RWPE2 (cell line): Measurements from ENCODE around the gene KCNAB1.
"Not testable (repeated sequence)": the region's sequence is repeated elsewhere in the genome, so short reads cannot be mapped to it uniquely, and the experiment has no call there.

Experiments
- ATAC-seq: fragments of 200-7000 bp; cut with Tn5 transposase; 3 replicates; pipeline ENCODE4 v1.9.1; 2021; ENCODE audit warnings: low read depth
- DNase-seq: peaks from one replicate; pipeline ENCODE4 v3.0.0-alpha.2; 2020; ENCODE audit warnings: low spot score
- H3K27ac ChIP-seq: fragments of 450-650 bp; 2 replicates; pipeline ENCODE4 v1.5.1; 2017; ENCODE audit warnings: mild to moderate bottlenecking; ENCODE audit not compliant: poor library complexity, severe bottlenecking
- H3K27me3 ChIP-seq: fragments of 250-450 bp; sonication (Bioruptor Pico); 2 replicates; pipeline ENCODE4 v1.5.1; 2021; ENCODE audit warnings: mild to moderate bottlenecking, moderate library complexity; ENCODE audit not compliant: insufficient read depth, poor library complexity, severe bottlenecking
- H3K36me3 ChIP-seq: fragments of 250-450 bp; sonication (Bioruptor Pico); 2 replicates; pipeline ENCODE4 v1.5.1; 2020; ENCODE audit warnings: low read depth, mild to moderate bottlenecking, moderate library complexity
- H3K4me1 ChIP-seq: fragments of 250-450 bp; sonication (Bioruptor Pico); 2 replicates; pipeline ENCODE4 v1.5.1; 2021; ENCODE audit warnings: mild to moderate bottlenecking, moderate library complexity; ENCODE audit not compliant: insufficient read depth, poor library complexity, severe bottlenecking
- H3K4me3 ChIP-seq: fragments of 250-450 bp; sonication (Bioruptor Pico); 2 replicates; pipeline ENCODE4 v1.5.1; 2021; ENCODE audit warnings: mild to moderate bottlenecking, moderate library complexity; ENCODE audit not compliant: severe bottlenecking
- H3K9me3 ChIP-seq: fragments of 250-450 bp; sonication (Bioruptor Pico); 2 replicates; pipeline ENCODE4 v1.5.1; 2021; ENCODE audit warnings: mild to moderate bottlenecking, moderate library complexity; ENCODE audit not compliant: severe bottlenecking
- TF ChIP-seq, protein P1 (sequence below): fragments of 450-650 bp; IDR thresholded peaks from one replicate; pipeline ENCODE4 v1.5.1; 2017; ENCODE audit warnings: mild to moderate bottlenecking, moderate library complexity; ENCODE audit not compliant: poor library complexity, severe bottlenecking

Gene KCNAB1

DNA sequence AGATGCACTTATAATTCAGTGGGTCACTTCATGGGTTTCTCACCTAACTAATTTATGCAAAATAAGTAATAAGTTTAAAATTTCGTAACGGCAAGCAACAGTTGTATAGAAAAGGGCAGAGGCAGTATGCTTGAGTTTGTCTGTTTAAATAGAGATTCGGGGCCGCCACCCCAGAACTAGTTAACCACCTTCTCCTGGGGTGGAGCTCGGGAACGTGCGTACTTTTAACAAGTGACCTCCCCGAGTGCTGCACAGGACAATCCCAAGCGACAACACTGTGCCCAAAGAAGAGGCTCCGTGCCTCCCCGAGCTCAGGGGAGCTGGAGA is 434.1 kb downstream of the KCNAB1 start:
- peaks cover 44% of the 10 kb centered on the region for H3K4me1 ChIP-seq
- peaks cover 44% of the 10 kb centered on the region for H3K36me3 ChIP-seq
- H3K27me3 ChIP-seq = no peaks in the 10 kb centered on the region
- peak overlapping the region; percentile 93 for H3K27ac ChIP-seq
- peak overlapping the region; percentile 63 for H3K4me3 ChIP-seq
- TF ChIP-seq, protein P1, sequence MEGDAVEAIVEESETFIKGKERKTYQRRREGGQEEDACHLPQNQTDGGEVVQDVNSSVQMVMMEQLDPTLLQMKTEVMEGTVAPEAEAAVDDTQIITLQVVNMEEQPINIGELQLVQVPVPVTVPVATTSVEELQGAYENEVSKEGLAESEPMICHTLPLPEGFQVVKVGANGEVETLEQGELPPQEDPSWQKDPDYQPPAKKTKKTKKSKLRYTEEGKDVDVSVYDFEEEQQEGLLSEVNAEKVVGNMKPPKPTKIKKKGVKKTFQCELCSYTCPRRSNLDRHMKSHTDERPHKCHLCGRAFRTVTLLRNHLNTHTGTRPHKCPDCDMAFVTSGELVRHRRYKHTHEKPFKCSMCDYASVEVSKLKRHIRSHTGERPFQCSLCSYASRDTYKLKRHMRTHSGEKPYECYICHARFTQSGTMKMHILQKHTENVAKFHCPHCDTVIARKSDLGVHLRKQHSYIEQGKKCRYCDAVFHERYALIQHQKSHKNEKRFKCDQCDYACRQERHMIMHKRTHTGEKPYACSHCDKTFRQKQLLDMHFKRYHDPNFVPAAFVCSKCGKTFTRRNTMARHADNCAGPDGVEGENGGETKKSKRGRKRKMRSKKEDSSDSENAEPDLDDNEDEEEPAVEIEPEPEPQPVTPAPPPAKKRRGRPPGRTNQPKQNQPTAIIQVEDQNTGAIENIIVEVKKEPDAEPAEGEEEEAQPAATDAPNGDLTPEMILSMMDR = no peak
- no peak for ATAC-seq
- DNase-seq = no peak
- no peaks in the 10 kb centered on the region for H3K9me3 ChIP-seq

DNA sequence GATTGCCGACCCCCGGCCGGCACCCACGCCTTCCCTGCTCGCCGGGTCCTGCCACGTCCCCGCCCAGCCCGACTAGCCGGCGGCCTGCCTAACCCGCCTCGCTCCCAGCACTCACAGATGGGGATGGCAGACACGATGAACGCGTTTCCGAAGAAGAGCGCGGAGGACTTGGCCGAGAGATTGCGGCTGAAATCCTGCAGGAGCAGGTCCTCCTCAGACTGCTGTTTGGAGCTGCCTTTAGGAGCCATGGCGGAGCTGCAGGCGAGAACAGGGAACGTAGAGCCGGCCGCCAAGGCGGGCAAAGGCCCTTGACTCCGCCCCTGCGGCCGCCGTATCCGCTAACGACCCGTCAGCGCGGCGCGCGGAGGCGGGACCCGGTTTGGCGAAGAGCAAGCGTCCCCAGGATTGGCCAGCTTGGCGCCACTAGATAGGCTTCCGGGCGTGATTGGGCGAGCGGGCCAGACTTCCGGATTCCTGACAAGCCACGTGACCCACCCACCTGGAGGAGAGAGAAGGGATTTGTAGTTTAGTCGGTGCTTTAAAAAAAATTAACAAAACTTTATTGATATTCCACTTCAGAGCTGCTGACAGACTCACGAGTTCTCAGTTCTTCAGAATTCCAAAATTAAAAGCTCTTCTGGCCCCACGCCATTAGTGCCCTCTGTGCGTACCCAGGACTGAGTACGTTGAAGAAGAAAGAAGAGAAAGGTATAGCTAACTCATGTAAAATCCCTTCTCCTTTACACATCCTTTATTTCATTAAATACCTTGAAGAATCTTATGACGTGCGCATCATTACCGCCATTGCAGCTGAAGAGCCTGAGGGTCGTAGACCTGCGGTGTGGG is 434.7 kb downstream of the KCNAB1 start, which contains the start of gene SSR3:
Gene SSR3, minus strand, starts transcription at position 276 of the 846 bp plus-strand sequence. Its CDS starts 28 bp downstream, at position 248.
- Histone ChIP-seq H3K36me3 (peaks cover 39% of the 10 kb centered on the region), H3K9me3 (no peaks in the 10 kb centered on the region), H3K27me3 (no peaks in the 10 kb centered on the region), H3K4me1 (peaks cover 38% of the 10 kb centered on the region), H3K4me3 (peak within 1 kb of the TSS; percentile 63), H3K27ac (peak within 1 kb of the TSS; percentile 93)
- TF ChIP-seq, protein P1 = no peak
- peak; percentile 96 for ATAC-seq
- DNase-seq = peak; percentile 99

DNA sequence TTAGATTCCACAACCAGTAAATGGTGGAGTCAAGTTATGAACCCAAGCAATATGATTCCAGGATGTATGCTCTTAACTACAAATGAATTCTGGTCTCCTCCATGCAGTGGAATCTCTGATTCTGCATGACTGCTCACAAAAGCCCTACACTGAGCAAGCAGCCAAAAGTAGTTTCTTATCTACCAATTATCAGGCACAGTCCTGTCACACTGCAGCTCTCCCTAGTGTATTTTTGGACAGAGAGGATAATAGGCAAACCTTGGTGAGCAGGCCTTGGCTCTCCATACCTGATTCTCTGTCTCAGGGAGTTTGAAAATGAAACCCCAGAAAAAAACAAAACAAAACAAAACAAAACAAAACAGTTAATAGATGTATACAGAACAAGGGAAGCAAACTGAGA is 438.0 kb downstream of the KCNAB1 start:
- no peak overlapping the region for H3K27ac ChIP-seq
- ATAC-seq = no peak
- H3K36me3 ChIP-seq = peaks cover 7% of the 10 kb centered on the region
- no peak for DNase-seq
- H3K9me3 ChIP-seq = no peaks in the 10 kb centered on the region
- TF ChIP-seq, protein P1 = no peak
- H3K27me3 ChIP-seq = no peaks in the 10 kb centered on the region
- H3K4me3 ChIP-seq = no peak overlapping the region
- peaks cover 8% of the 10 kb centered on the region for H3K4me1 ChIP-seq

DNA sequence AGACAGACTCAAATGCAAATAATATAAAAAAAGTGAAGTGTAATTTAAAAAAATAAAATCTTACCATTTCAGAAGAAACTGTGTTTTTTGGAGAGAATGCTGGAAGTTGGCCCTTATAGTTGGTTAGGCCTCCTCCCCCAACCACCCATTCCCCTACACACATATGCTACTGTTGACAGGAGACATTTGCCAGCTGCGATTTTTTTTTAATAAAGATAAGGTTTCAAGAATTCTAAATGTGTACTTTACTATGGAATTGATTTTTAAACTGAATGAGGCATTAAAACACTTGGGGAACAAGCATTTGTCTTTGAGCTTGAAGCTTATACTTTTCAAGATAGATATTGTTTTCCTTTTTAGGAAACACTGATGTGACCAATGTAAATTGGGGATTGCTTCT is 438.9 kb downstream of the KCNAB1 start:
- H3K27ac ChIP-seq = no peak overlapping the region
- no peaks in the 10 kb centered on the region; the same call in 1 of the 2 replicates for H3K36me3 ChIP-seq
- ATAC-seq (no peak), DNase-seq (no peak)
- no peaks in the 10 kb centered on the region for H3K9me3 ChIP-seq
- TF ChIP-seq, protein P1 = no peak
- H3K27me3 ChIP-seq = no peaks in the 10 kb centered on the region
- peaks cover 5% of the 10 kb centered on the region for H3K4me1 ChIP-seq
- no peak overlapping the region for H3K4me3 ChIP-seq

DNA sequence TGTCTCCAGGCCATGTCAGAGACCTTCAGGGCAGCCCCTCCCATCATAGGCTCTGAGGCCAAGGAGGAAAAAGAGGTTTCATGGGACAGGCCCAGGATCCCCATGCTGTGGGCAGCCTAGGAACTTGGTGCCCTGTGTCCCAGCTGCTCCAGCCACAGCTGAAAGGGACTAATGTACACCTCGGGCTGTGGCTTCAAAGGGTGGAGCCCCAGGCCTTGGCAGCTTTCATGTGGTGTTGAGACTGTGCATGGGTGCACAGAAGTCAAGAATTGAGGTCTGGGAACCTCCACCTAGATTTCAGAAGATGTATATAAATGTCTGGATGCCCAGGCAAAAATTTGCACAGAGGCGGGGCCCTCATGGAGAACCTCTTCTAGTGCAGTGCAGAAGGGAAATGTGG is 441.2 kb downstream of the KCNAB1 start:
- no peak overlapping the region for H3K27ac ChIP-seq
- no peak for ATAC-seq

DNA sequence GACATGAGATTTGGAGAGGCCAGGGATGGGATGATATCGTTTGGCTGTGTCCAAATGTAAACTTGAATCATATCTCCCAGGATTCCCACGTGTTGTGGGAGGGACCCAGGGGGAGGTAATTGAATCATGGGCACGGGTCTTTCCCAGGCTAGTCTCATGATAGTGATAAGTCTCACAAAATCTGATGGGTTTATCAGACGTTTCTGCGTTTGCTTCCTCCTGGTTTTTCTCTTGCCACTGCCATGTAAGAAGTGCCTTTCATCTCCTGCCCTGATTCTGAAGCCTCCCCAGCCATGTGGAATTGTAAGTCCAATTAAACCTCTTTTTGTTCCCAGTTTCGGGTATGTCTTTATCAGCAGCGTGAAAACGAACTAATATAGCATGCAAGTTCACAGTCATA is 442.1 kb downstream of the KCNAB1 start:
- H3K9me3 ChIP-seq, H3K27me3 ChIP-seq, DNase-seq, H3K27ac ChIP-seq, ATAC-seq, H3K36me3 ChIP-seq, H3K4me3 ChIP-seq, H3K4me1 ChIP-seq: not testable (repeated sequence)

More for the DNA sequence above, 441.2 kb downstream of the KCNAB1 start:
- no peaks in the 10 kb centered on the region for H3K27me3 ChIP-seq
- no peaks in the 10 kb centered on the region for H3K36me3 ChIP-seq
- H3K4me1 ChIP-seq = no peaks in the 10 kb centered on the region
- DNase-seq = no peak
- no peak overlapping the region for H3K4me3 ChIP-seq
- TF ChIP-seq, protein P1 = no peak
- no peaks in the 10 kb centered on the region for H3K9me3 ChIP-seq
